ENCODE measurements around the gene GAS7.

- no peak for TF ChIP-seq POLR2A (IDR thresholded peaks at IDR 0.05)
- TF ChIP-seq CTCF (IDR thresholded peaks at IDR 0.05): no peak
These were observed 155.7 kb downstream of the GAS7 start for GRCh38 chr17:10042589-10043244.
